GM18517 (cell line): ENCODE data around the gene PSD2.
A peak's percentile ranks its signal among the peaks of the same experiment; 100 is the strongest.

ENCODE experiments used
- ATAC-seq: cut with Tn5 transposase; IDR thresholded peaks from one replicate; pipeline ENCODE4 v1.9.1; 2021; ENCODE audit warnings: mild to moderate bottlenecking, moderate library complexity; ENCODE audit not compliant: unreplicated experiment

The PSD2 gene

DNA sequence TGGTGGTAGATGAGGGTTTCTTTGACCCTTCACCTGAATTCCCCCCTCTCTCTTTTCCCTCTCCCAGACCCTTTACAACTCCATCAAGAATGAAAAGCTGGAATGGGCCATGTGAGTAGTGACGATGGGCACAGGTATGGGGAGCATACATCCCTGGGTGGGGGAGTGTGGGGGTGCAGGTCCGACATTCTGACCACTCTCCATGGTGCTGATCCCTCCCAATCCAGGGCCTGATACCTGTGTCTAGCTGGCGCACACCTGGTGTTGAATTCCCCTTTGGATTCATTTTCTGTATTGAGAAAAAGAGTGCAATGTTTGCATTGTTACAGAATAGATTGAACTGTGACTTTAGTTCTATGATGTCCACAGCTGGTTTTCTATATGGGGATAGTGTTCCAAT is 40.0 kb downstream of the PSD2 start:
- ATAC-seq: no peak

DNA sequence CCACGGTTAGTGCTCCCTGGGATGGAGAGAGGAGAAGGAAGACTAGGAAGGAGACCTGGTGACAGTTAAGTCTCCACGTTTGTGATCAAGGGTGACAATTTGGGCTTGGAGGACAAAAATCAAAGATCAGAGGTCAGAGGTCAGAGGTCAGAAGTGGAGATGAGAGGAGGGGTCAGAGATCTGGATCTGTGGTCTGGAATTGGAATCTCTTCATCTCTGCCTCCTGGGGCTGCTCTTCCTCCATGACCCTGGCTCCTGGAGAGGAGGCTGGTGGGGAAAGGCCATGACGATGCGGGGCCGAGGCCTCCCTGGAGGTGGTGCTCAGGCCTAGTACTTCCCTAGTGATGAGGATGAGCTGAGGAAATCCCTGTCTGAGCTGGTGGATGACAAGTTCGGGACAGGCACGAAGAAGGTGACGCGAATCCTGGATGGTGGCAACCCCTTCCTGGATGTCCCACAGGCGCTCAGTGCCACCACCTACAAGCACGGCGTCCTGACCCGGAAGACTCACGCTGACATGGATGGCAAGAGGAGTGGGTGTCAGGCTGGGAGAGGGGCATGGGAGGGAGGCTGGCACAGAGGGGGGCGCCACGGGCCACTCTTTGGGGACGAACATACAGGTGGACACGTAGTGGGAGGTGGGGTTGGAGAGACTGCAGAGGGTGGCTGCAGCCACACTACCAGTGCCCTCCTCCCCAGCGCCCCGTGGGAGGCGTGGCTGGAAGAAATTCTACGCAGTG is 41.0 kb downstream of the PSD2 start:
- ATAC-seq: no peak

DNA sequence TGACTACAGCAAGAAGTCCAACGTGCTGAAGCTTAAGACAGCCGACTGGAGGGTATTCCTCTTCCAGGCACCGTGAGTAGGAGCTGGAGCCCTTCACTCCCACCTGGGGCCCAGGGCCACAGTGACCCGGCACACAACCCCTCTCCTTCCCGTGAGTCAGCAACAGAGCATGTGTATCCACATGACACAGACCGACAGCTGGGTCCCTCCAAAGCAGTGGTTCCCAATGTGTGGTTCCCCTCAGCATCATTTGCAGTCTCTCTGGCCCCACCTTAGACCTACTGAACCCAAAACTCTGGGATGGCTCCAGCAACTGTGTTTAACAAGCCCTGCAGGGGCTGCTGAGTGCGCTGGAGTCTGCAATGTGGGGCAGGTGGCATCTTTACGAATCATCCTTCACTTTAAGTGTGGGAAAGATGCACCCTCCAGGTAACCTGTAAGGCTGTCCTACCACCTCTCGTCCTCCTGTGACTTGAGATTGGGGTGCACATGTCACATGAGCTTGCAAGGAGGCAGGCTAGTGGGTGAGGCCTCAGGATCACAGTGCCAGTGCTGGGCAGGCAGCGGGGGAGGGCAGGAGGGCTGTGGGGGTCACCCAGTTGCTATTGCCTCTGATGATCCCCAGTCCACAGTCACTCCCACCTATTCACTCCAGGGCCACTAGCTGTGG is 42.2 kb downstream of the PSD2 start:
- ATAC-seq: no peak

DNA sequence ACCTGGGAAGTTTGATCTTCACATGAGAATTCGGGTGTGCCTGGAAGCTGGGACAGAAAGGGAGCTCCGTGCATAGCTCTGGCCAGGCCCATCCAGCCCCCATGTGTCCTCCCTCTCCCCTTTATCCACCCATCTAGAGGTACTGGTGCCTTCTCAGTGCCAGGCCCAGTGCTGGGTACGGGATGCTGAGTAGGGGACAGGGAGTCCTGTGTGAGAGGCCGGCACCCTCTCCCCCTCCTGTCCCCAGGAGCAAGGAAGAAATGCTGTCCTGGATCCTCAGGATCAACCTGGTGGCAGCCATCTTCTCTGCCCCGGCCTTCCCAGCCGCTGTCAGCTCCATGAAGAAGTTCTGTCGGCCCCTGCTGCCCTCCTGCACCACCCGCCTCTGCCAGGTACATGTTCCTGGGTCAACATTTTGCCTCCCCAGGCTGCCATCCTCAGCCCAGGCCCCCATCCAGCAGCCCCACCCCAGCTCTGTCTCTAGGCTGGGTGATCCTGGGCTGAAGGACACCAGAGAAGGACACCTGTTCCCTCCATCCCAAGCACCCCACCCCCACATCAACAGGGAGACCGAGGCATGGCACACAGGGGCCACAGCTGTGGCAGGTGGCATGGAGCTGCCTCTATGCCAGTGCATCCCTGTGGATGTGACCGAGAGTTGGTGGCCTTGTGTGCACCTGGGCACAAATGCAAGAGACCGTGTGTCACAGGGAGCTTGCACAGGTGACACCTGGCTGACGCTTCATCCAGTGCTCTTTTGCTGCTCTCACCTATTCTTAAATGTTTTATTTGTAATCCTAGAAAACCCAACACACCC is 43.0 kb downstream of the PSD2 start:
- ATAC-seq: no peak

DNA sequence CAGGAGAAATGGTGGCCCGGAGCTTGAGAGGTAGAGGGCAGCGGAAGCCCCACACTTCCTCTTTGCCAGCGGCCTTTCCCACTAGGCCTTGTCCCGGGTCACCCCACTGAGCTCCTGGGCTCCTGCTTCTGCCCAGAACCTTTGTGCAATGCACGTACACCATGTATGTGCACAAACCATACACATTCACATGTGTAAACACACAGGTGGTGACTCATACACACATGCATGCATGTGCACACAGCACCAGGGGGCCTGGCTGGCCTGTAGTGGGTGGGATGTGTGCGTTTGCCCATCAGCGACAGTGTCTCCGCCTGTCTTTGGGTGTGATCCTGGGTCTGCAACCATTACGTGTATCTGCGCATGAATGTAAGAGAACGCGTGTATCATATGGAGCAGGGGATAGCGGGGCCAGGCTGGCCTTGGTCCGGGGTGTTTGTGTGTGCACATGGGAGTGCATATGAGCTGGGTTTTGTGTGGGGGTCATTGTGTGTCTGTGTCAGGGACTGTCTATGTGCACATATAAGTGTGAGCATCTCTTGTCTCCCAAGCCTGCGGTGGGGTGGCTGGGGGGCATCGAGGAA is 43.7 kb downstream of the PSD2 start:
- no peak for ATAC-seq

DNA sequence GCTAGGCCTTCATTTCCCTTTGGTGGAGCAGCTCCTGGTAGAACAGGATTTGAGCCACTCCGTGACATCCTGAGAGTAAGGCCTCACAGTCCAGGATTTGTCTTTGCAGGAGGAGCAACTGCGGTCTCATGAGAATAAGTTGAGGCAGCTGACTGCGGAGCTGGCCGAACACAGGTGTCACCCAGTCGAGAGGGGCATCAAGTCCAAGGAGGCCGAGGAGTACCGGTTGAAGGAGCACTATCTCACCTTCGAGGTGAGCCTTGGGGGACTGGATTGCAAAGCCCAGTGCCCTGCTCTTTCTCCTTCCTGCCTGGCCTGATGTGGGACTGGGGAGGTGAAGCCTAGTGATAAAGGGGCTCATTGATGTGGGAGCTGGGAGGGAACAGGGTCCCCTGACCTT is 44.3 kb downstream of the PSD2 start:
- no peak for ATAC-seq

DNA sequence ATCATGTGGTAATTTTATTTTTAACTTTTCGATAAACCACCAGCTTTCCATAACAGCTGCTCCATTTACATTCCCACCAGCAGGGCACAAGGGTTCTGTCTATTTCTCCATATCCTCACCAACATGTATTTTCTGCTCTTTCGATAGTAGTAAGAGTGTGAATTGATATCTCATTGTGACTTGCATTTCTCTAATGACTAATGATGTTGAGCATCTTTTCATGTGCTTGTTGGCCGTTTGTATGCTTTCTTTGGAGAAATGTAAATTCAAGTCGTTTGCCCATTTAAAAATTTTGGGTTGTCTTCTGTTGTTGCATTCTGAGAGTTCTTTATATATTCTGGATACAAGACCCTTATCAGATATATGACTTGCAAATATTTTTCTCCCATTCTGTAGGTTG is 45.9 kb downstream of the PSD2 start:
- ATAC-seq: no peak

DNA sequence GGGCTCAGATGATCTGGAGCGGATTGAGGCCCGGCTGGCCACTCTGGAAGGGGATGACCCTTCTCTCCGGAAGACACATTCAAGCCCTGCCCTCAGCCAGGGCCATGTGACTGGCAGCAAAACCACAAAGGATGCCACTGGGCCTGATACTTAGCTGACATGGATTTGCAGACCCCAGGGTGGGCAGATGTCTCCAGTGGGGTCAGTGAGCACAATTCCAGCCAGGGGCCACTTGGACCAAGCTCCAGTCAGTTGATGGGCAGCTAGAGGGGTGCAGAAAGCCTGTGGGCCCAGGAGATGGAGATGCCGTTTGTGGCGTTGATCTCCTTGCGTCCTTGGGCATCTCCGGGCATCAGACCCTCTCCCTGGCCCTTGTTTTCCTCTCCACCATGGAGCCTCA is 46.7 kb downstream of the PSD2 start:
- no peak for ATAC-seq

DNA sequence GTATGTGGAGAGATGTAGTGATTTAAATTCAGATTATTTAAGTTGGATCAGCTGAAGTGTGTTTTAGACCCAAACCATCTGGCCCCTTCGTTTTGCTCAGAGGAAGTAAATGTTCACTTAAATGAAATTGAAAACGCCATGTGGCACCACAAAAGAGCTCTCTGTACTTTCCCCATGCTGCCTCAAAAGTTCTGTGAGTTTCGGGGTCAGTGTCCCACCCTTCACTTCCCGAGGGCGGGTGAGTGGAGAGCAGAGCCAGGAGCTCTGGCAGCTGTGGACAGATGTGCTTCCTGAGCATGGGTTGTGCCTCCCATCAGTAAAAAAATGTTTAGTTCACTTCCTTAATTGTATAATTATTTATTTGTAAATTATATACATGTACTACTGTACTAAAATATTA is 48.4 kb downstream of the PSD2 start:
- ATAC-seq: no peak

DNA sequence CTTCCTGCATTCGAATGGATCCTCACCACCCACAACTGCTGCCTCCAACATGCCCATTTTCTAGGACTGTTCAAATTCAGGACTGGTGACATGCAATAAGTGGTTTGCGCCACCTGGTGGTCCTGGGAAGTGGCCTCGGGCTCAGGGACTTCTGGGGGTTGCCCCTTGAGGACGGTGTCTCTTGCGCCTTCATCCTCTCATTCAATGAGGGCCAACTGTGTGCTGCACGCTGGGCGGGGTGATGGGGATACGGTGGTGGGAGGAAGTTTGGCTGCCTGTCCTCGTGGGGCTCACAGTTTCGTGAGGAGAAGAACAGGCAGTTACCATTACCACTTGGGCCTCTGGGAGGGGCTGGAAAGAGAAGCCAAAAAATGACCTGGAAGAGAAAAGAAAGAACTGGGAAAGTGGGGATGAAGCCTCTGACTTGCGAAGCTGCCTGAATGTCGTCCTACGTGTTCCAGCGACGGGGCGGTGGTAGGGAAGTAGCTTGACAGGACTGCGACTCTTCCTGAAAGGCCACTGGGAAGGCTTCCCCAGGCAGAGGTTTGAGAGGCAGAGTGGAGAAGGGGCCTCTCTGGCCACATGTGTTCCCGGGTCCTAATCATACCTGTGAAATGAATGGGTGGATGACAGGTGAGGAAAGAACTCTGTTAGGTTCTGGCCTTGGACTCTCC is 49.0 kb downstream of the PSD2 start:
- no peak for ATAC-seq

DNA sequence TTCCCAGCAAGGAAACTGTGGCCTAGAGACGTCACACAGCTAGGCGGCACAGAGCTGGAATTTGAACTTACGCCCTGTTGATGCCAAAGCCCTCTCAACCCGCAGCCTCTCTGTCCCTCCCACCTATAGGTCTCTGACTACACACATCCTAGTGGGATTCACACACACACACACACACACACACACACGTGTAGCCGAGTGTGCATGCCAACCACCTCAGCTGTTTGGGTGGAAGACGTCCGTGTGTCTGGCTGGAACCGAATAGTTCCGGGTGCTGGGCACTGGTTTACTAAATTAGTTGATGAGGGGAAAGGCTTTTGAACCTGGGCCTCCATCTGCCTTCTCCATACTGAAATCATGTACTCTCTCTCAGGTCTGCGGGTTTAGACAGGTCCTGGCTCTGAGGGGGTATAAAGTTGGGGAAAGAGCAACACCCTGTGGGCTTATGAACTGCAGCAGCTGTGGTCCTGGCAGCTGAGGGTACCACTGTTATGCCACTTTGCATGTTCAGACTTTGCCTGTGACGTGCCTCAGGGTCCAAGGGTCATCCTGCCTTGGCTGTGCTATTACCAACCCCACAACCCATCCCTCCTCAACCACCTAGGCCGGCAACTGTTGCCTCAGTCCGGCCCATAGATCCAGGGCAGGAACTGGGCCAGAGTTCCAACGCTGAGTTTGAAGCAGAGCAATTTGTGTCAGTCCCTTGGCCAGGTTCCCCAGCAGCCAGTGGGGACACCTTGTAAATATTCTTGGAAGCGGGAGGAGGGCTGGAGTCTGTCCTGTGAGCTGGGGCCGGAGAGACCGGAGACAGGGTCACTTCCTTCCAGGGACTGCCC is 50.5 kb downstream of the PSD2 start:
- no peak for ATAC-seq

DNA sequence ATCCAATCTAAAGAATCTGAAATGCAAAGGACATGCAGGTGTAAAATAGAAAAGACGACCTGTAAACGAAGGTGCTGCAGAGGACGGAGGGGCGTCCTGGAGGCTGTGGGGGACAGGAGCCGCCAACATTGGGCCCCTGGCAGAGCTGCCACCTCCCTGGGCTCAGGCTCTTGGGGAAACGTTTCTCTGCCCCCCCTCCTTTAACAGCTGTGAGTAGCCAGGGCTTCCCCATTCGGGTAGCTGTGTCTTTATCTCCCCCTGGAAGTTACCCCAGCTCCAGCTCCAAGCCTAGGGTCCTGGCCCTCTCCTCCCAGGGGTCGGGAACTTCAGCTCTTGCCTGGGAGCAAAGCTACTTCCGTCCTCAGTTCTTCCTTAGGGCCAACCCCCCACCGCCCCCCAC is 51.5 kb downstream of the PSD2 start:
- no peak for ATAC-seq

DNA sequence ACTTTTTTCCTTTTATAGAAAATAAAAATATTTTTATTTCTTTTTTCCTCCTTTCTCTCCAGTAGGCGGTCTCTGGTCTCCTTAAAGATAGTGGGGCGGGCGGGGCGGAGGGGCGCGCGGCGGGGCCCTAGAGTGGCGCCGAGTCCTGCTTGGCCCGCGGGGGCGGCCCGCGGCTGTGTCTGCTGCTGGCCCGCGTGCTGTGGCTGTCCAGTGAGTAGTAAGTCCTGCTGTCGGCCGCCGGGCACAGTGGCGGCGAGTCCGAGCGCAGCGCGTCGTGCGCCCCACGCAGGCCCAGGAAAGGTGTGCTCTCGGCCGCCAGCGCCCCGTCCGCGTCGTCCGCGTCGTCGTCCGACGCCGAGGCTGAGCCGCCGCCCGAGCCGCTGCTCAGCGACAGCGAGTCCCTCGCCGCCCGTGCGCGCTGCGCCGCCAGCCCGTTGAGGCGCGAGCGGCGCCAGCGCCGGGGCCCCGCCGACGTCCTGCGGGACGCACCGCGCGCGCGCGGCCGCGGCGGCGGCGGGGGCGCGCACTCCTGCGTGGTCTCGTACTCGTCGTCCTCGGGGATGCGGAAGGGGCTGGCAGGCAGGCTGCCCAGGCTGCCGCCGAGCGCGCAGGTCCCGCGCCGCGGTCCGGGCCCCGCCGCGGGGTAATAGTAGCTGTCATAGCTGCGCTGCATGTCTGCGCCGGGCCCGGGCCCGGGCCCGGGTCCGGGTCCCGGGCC is 52.3 kb downstream of the PSD2 start:
- ATAC-seq: peak; percentile 72

DNA sequence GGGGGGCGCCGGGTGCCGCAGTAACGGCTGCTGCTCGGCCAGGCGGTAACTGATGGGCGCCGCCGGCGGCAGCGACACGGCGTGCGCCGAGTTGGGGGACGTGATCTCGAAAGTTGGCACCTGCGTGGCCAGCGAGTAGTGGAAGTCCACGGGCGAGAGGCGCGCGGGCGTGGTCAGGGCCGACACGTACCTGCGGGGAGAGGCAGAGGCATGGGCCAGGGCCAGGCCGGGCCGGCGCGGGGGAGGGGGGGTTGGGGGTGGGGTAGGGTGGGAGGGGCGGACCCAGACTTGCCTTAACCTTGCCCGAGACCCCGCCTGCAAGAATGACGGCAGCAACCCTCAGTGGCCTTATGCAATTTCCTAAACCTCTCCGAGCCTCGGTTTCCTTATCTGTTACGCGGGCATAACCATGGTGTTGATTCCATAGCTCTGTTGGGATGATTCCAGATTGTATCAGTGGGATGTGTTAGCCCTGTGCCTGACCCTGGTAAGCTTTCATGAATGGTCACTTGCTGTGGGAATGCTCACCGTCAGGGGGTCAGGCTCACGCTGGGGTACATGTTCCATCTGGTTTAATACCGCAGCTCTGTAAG is 53.0 kb downstream of the PSD2 start:
- peak; percentile 17 for ATAC-seq

DNA sequence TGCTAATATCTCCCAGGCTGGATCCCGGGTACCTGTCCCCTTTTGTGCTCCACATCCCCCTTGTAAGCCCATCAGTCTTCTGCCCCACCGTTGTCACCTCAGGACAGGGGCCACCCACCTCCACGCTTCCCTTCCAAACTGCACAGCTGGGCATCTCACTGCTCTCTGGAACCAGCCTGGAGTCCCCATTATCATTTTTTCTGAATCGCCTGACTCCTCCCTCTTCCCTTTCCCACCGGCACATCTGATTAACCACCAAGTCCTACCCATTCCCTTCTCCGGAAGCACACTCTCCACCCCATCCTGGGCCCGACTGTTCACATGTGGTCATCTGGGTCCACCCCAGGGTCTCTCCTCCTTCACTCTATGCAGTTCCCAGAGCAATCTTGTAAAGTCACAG is 53.9 kb downstream of the PSD2 start:
- no peak for ATAC-seq

DNA sequence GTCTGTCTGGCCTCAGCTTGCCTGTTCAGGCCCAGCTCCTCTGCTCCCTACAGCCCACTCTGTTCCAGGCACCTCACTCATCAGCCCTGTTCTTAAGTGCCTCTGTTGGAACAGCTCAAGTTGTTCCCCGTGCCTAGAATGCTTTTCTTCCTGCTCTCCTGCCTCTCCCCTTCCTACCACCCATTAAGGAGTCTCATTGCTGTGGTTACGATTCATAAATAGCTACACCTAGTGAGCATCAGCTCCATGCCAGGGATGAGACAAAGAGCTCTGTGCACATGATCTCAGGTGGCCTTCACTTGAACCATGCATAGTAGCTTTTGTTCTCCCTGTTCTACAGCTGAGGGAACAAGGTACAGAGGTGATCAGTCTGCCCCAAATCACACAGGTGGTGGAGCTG is 54.3 kb downstream of the PSD2 start:
- ATAC-seq: no peak

DNA sequence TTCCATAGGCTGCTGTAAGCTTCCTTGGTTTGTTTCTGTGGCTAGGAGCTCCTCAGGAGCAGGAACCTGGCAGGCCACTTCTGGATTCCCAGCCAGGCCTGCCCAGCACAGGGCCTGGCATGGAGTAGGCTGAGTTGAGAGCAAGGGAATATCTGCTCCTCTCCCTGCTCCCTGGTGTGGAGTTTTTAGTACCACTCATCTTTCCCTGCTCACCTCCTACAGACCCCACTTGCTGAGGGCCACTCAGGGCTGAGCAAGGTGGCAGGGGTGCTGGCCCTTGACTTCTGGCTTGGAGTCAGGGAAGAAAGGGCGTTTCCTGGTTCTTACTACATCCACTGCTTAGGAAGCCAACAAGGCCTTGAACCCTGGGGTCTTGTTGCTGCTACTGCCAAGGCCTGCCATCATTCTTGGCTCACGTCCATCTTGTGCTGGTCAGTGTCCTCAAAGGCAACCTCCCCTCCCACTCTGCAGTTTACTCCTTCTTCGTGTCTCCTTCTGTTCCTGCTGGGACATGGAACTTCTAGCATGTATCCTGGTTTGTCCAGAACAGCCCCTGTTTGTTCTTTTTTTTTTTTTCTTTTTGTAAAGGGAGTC is 54.9 kb downstream of the PSD2 start:
- ATAC-seq: no peak

DNA sequence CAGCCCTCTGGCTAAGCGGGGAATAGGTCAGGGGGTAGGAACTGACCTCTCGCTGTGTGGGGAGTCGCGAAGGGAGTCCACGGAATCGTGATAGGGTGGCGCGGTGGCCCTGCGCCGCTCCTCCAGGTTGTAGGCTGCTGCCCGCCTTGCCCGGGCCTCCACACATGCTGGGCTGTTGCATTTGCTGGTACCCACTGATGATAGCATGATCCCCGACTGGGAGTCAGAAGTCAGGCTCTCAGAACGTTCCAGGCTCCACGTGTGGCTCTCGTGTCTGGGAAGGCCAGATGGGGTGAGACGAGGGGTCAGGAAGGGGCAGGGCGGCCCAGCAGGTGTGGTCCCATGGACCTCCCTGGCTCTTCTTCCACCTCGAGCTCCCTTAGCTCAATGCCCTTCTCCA is 56.0 kb downstream of the PSD2 start:
- ATAC-seq: no peak

DNA sequence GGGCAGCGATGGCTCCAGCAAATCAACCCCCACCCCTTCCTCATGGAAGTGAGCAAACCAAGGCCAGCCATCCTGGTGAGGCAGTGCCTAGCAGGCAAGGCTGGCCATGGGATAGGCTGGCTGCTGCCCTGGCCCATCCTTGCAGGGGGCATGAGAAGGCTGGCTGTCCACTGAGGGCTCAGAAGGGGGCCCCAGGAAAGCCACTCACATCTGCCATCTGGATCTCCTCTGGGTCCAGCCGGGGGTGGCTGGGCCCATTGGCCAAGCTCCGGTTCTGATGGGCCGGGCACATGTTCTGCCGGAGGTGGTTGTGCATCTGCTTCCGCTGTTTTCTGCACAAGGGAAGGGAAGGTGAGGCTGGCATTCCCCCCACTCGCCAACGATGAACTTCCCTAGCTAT is 57.1 kb downstream of the PSD2 start:
- ATAC-seq: no peak
